PC-3 (cell line): ENCODE measurements around the gene AGAP4.
"Not testable (repeated sequence)": the region's sequence is repeated elsewhere in the genome, so short reads cannot be mapped to it uniquely, and the experiment has no call there.

Experiments used
- EZH2phosphoT487 ChIP-seq: fragments of 300-600 bp; sonication (generic); IDR thresholded peaks from 2 replicates; pipeline ENCODE4 v1.6.1; 2018; ENCODE audit warnings: mild to moderate bottlenecking, antibody characterized with exemption, low read length, borderline replicate concordance
- TF ChIP-seq, protein P1 (sequence below): fragments of 300-600 bp; sonication (generic); conservative IDR thresholded peaks from 2 replicates; pipeline ENCODE4 v1.5.1; 2017; ENCODE audit warnings: antibody characterized with exemption, low read depth, mild to moderate bottlenecking, low read length

DNA sequence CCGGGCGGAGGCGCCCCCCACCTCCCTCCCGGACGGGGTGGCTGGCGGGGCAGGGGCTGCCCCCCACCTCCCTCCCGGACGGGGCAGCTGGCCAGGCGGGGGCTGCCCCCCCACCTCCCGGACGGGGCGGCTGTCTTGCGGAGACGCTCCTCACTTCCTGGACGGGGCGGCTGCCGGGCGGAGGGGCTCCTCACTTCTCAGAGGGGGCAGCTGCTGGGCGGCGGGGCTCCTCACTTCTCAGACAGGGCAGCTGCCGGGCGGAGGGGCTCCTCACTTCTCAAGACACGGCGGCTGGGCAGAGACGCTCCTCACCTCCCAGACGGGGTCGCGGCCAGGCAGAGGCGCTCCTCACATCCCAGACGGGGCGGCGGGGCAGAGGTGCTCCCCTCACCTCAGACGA lies 18.1 kb upstream of the AGAP4 start:
- TF ChIP-seq, protein P1, sequence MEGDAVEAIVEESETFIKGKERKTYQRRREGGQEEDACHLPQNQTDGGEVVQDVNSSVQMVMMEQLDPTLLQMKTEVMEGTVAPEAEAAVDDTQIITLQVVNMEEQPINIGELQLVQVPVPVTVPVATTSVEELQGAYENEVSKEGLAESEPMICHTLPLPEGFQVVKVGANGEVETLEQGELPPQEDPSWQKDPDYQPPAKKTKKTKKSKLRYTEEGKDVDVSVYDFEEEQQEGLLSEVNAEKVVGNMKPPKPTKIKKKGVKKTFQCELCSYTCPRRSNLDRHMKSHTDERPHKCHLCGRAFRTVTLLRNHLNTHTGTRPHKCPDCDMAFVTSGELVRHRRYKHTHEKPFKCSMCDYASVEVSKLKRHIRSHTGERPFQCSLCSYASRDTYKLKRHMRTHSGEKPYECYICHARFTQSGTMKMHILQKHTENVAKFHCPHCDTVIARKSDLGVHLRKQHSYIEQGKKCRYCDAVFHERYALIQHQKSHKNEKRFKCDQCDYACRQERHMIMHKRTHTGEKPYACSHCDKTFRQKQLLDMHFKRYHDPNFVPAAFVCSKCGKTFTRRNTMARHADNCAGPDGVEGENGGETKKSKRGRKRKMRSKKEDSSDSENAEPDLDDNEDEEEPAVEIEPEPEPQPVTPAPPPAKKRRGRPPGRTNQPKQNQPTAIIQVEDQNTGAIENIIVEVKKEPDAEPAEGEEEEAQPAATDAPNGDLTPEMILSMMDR, result not testable (repeated sequence)
- TF ChIP-seq EZH2phosphoT487, result not testable (repeated sequence)
